NK-92 (cell line): ENCODE measurements around the gene SNAP25.

Source experiments
- DNase-seq: peaks from one replicate; lab custom pipeline; 2025; ENCODE audit not compliant: unreplicated experiment; lab: John Stamatoyannopoulos, UW

The SNAP25 gene

GRCh38 chr20:10261702-10262101 is 43.1 kb downstream of the SNAP25 start:
- DNase-seq: no peak

GRCh38 chr20:10263385-10264165 is 44.9 kb downstream of the SNAP25 start:
- no peak for DNase-seq

- no peak for DNase-seq
Observed at GRCh38 chr20:10264166-10264558, 45.5 kb downstream of the SNAP25 start.

- no peak for DNase-seq
Observed at GRCh38 chr20:10268636-10269035, 50.0 kb downstream of the SNAP25 start.

- DNase-seq: no peak
Observed at GRCh38 chr20:10270630-10271029, 52.0 kb downstream of the SNAP25 start.

- DNase-seq: no peak
Observed at GRCh38 chr20:10271494-10272219, 53.0 kb downstream of the SNAP25 start.

GRCh38 chr20:10276878-10277580 is 58.4 kb downstream of the SNAP25 start:
- no peak for DNase-seq

GRCh38 chr20:10277616-10278015 is 59.0 kb downstream of the SNAP25 start:
- DNase-seq: no peak

GRCh38 chr20:10278412-10278811 is 59.8 kb downstream of the SNAP25 start:
- no peak for DNase-seq

GRCh38 chr20:10280018-10280908 is 61.6 kb downstream of the SNAP25 start:
- no peak for DNase-seq

GRCh38 chr20:10281911-10282310 is 63.3 kb downstream of the SNAP25 start:
- no peak for DNase-seq

GRCh38 chr20:10282979-10283456 is 64.4 kb downstream of the SNAP25 start:
- DNase-seq: no peak

GRCh38 chr20:10286356-10286755 is 67.7 kb downstream of the SNAP25 start:
- no peak for DNase-seq

- DNase-seq: no peak
Observed at GRCh38 chr20:10288421-10288820, 69.8 kb downstream of the SNAP25 start.

- DNase-seq: no peak
Observed at GRCh38 chr20:10288954-10289646, 70.5 kb downstream of the SNAP25 start.

- no peak for DNase-seq
Observed at GRCh38 chr20:10291568-10292248, 73.1 kb downstream of the SNAP25 start.

- no peak for DNase-seq
Observed at GRCh38 chr20:10297223-10297622, 78.6 kb downstream of the SNAP25 start.

- no peak for DNase-seq
Observed at GRCh38 chr20:10297684-10298240, 79.1 kb downstream of the SNAP25 start.
